HepG2 (cell line): Measurements from ENCODE around the gene AP2B1.

Experiments
- CEBPZ ChIP-seq: IDR thresholded peaks from 2 replicates; pipeline ENCODE4 v1.6.1; 2012; ENCODE audit warnings: low read length, improper control_type of control experiment
- CREB1 ChIP-seq, 2 experiments: fragments of 450-650 bp in 1 of 2; IDR thresholded peaks; 2 replicates each; pipeline ENCODE4 v1.6.1; 2016 to 2017; ENCODE audit warnings: control low read depth in 1 of 2, mild to moderate bottlenecking in 1 of 2, missing compliant biosample characterization in 1 of 2, missing genetic modification characterization in 1 of 2
- FOXM1 ChIP-seq: sonication (generic); formaldehyde crosslinking; IDR thresholded peaks from 2 replicates; pipeline ENCODE4 v1.5.0; 2020; ENCODE audit warnings: missing genetic modification reagents
- NR2F2 ChIP-seq: IDR thresholded peaks from 2 replicates; pipeline ENCODE4 v1.6.1; 2012; ENCODE audit warnings: low read depth, inconsistent platforms, borderline replicate concordance
- SUZ12 ChIP-seq: fragments of 150-350 bp; IDR thresholded peaks from 2 replicates; pipeline ENCODE4 v1.6.1; 2014; ENCODE audit warnings: low read depth, low read length
- TCF7L2 ChIP-seq: IDR thresholded peaks from 2 replicates; pipeline ENCODE4 v1.6.1; 2011; ENCODE audit warnings: mild to moderate bottlenecking, low read depth, low read length, moderate library complexity
- TMF1 ChIP-seq: sonication (generic); formaldehyde crosslinking; IDR thresholded peaks from 2 replicates; pipeline ENCODE4 v1.8.1; 2022; ENCODE audit warnings: low read depth, missing genetic modification reagents
- YY1 ChIP-seq: IDR thresholded peaks from 2 replicates; pipeline ENCODE4 v1.6.1; 2011; ENCODE audit warnings: low read length, low read depth, moderate library complexity, mild to moderate bottlenecking; ENCODE audit not compliant: insufficient read depth, insufficient replicate concordance
- ZBTB33 ChIP-seq: sonication (generic); formaldehyde crosslinking; IDR thresholded peaks from 2 replicates; pipeline ENCODE4 v1.4.0; 2020; ENCODE audit warnings: missing genetic modification reagents
- ZNF292 ChIP-seq: sonication (generic); formaldehyde crosslinking; IDR thresholded peaks from 2 replicates; pipeline ENCODE4 v1.8.1; 2022; ENCODE audit warnings: mild to moderate bottlenecking, low read depth, missing genetic modification reagents, borderline replicate concordance

GRCh38 chr17:35616536-35616935 lies 29.4 kb downstream of the AP2B1 start:
- no peak for TF ChIP-seq YY1
- TF ChIP-seq SUZ12, result no peak
- TF ChIP-seq ZBTB33, result no peak
- TF ChIP-seq CEBPZ, result no peak
- TF ChIP-seq CREB1 (IDR thresholded peaks at IDR 0.05), result no peak
- TF ChIP-seq CREB1 (CRISPR knock-in tag; IDR thresholded peaks at IDR 0.05), result no peak
- no peak for TF ChIP-seq TCF7L2
- TF ChIP-seq FOXM1 (CRISPR knock-in tag), result no peak
- TF ChIP-seq ZNF292, result no peak
- no peak for TF ChIP-seq NR2F2
- TF ChIP-seq TMF1 (CRISPR knock-in tag), result no peak
